ENCODE results near the gene FHOD3. TPM values are rescaled to one million over a fixed set of nuclear protein-coding genes. Genes with fewer than 3 reads are reported as not detected.
A peak's percentile ranks its signal among the peaks of the same experiment; 100 is the strongest.

Gene FHOD3
- total and polyA plus RNA-seq, 2 of the 8 experiments (the other 6 are each of a cell fraction or from before 2014, with no cell fraction given), result 9.7 to 10.5 TPM

GRCh38 chr18:36295214-36295613, 2.3 kb upstream of the FHOD3 start:
- no peak overlapping the region for H4K91ac ChIP-seq (replicated peaks; ENCODE audit: insufficient read length, low read length)
- no peak overlapping the region for H3K4me3 ChIP-seq (ENCODE audit: extremely low read depth in 1 of 4, insufficient read depth in 2 of 4, low read depth in 3 of 4, low read length in 4 of 4)
- no peak overlapping the region for H2BK120ac ChIP-seq (replicated peaks; ENCODE audit: low read depth, low read length)
- no peaks in the 10 kb centered on the region; a peak in 1 of 7 replicates for H3K4me1 ChIP-seq (replicated peaks in 1 of 4; ENCODE audit: control insufficient read depth in 3 of 4, insufficient read depth in 4 of 4, low read length in 3 of 4)
- TF ChIP-seq SUZ12 (IDR thresholded peaks at IDR 0.05; ENCODE audit: low read length) (0 out of 2 replicates have a peak, but pooled peaks have one; percentile 12), EZH2 (IDR thresholded peaks at IDR 0.05; ENCODE audit: low read depth, low read length, severe bottlenecking) (peak; percentile 1), KDM4A (IDR thresholded peaks at IDR 0.05; ENCODE audit: low read depth, low read length, severe bottlenecking) (no peak), KDM1A (IDR thresholded peaks at IDR 0.05; ENCODE audit: borderline replicate concordance, low read length) (no peak), RAD21 (IDR thresholded peaks at IDR 0.05 in 1 of 2, conservative IDR thresholded peaks at IDR 0.05 in 1 of 2; ENCODE audit: low read depth in 2 of 2, low read length in 2 of 2) (no peak)
- H2BK20ac ChIP-seq (ENCODE audit: low read length), result no peak overlapping the region
- peaks cover 0 to 2% of the 10 kb centered on the region in 2 experiments for H4K20me1 ChIP-seq (replicated peaks in 1 of 2; ENCODE audit: control insufficient read depth in 1 of 2, insufficient read depth in 2 of 2, low read length in 2 of 2)
- H2BK15ac ChIP-seq (ENCODE audit: low read length), result no peak overlapping the region
- H4K5ac ChIP-seq (ENCODE audit: insufficient read length, low read depth, low read length), result no peak overlapping the region
- no peak overlapping the region for H3K18ac ChIP-seq (ENCODE audit: extremely low read depth, low read length)
- no peak overlapping the region for H2BK5ac ChIP-seq (ENCODE audit: low read depth, low read length)
- H2AK5ac ChIP-seq (ENCODE audit: low read depth, low read length), result no peak overlapping the region
- POLR2A ChIA-PET (ENCODE audit: partially characterized antibody), result interaction anchor here (1.0 kb wide), 1 partner anchor 107 kb away, joined by 3 read pairs; no protein-coding TSS in a partner anchor
- no peaks in the 10 kb centered on the region for H3K9me3 ChIP-seq (ENCODE audit: insufficient read depth in 2 of 2, low read depth in 1 of 2, low read length in 1 of 2)
- FAIRE-seq (no peak), DNase-seq (ENCODE audit: low read depth in 1 of 2, low spot score in 2 of 2) (no peak)
- no peak overlapping the region for H3K4ac ChIP-seq (replicated peaks; ENCODE audit: insufficient read length, low read depth, low read length)
- 70% methylated on average over 1 of the region's 1 CpG; no CpG with 5 or more reads in 1 of the 2 experiments for WGBS, 2 experiments (ENCODE audit: extremely low coverage in 1 of 2, insufficient coverage in 1 of 2, insufficient read length in 1 of 2, insufficient replicate concordance in 2 of 2, low coverage in 1 of 2, low lambda C conversion rate in 2 of 2, missing lambda C conversion rate in 1 of 2)
- H3K4me2 ChIP-seq (ENCODE audit: insufficient read depth in 1 of 2, low read depth in 2 of 2, low read length in 2 of 2), result peak overlapping the region in 1 of 2 experiments; percentile 67; a peak in 1 of 4 replicates
- H3K23ac ChIP-seq (ENCODE audit: insufficient read length), result no peak overlapping the region
- peaks cover 11 to 36% (median 33%) of the 10 kb centered on the region in 4 experiments for H3K27me3 ChIP-seq (replicated peaks in 1 of 4; ENCODE audit: control insufficient read depth in 3 of 4, extremely low read depth in 1 of 4, insufficient read depth in 3 of 4, low read length in 3 of 4)
- H3K23me2 ChIP-seq (ENCODE audit: low read depth, low read length), result peaks cover 12% of the 10 kb centered on the region; the same call in 1 of the 2 replicates
- H3K9ac ChIP-seq (replicated peaks in 1 of 4; ENCODE audit: extremely low read depth in 1 of 4, low read depth in 3 of 4, low read length in 3 of 4), result no peak overlapping the region
- H3K36me3 ChIP-seq (ENCODE audit: control insufficient read depth in 2 of 4, insufficient read depth in 4 of 4, low read length in 3 of 4), result no peaks in the 10 kb centered on the region
- no peak overlapping the region for H3K27ac ChIP-seq (ENCODE audit: low read depth, low read length)
- no peak overlapping the region for H2AFZ ChIP-seq (ENCODE audit: low read length)
- no peak overlapping the region for H4K8ac ChIP-seq (ENCODE audit: extremely low read depth, insufficient read depth, low read length)
- H3K79me2 ChIP-seq (ENCODE audit: control insufficient read depth in 1 of 2, insufficient read depth in 2 of 2, low read length in 2 of 2), result no peaks in the 10 kb centered on the region
- H3K79me1 ChIP-seq (ENCODE audit: low read depth, low read length), result no peaks in the 10 kb centered on the region
- CTCF ChIA-PET (ENCODE audit: partially characterized antibody), result interaction anchor here (0.9 to 2.3 kb wide), 5 partner anchors 11 to 325 kb away, joined by 3 to 19 read pairs (median 5); no protein-coding TSS in a partner anchor
- no peak overlapping the region for H3K56ac ChIP-seq (replicated peaks; ENCODE audit: insufficient read length, low read depth, low read length)
- no peak overlapping the region for H2BK12ac ChIP-seq (ENCODE audit: low read depth, low read length)
- no peak overlapping the region for H3K14ac ChIP-seq (ENCODE audit: insufficient read length)
